GM10266 (cell line): ENCODE results near the gene INTS14.
A peak's percentile ranks its signal among the peaks of the same experiment; 100 is the strongest.

Experiments
- DNase-seq: peaks from one replicate; pipeline ENCODE4 v3.0.0; 2012; ENCODE audit errors: extremely low spot score
- TF ChIP-seq, protein P1 (sequence below): IDR thresholded peaks from 2 replicates; pipeline ENCODE4 v1.5.1; 2012; ENCODE audit warnings: mild to moderate bottlenecking, low read depth; ENCODE audit not compliant: control insufficient read depth, insufficient read depth; ENCODE audit errors: missing control alignments

Gene INTS14

DNA sequence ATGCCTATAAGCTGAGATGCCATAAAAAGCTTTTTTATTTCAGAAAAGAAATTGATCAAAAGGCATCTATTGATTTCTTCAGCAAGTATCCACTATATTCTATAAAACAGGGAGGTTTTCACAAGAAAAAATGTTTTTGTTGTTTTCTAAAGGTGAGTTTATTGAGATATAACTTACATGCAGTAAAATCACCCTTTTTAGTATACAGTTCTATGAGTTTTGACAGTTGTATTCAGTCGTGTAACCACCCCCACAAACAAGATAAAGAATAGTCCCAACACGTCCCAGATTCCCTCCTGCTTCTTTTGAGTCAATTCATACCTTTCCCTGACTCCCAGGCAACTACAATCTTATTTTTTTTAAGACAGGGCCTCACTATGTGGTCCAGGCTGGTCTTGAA lies 7.8 kb downstream of the INTS14 start:
- DNase-seq: no peak
- TF ChIP-seq, protein P1, sequence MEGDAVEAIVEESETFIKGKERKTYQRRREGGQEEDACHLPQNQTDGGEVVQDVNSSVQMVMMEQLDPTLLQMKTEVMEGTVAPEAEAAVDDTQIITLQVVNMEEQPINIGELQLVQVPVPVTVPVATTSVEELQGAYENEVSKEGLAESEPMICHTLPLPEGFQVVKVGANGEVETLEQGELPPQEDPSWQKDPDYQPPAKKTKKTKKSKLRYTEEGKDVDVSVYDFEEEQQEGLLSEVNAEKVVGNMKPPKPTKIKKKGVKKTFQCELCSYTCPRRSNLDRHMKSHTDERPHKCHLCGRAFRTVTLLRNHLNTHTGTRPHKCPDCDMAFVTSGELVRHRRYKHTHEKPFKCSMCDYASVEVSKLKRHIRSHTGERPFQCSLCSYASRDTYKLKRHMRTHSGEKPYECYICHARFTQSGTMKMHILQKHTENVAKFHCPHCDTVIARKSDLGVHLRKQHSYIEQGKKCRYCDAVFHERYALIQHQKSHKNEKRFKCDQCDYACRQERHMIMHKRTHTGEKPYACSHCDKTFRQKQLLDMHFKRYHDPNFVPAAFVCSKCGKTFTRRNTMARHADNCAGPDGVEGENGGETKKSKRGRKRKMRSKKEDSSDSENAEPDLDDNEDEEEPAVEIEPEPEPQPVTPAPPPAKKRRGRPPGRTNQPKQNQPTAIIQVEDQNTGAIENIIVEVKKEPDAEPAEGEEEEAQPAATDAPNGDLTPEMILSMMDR: no peak

DNA sequence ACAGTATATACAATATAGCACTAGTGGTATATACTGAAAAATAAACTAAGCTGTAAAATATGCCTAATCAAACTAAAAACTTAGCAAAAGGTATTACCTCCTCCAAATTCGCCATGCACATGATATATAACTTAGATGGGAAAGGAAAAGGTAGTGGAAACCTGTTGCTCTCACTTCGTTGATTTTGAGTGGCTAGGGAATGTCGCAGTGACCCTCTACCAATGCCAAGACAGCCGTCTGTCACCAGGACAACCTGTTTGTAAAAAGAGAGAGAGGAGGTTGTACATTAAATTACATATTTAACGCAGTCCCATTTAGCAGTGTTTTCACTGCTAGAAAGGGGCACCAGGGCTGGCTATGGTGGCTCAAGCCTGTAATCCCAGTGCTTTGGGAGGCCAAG lies 11.3 kb downstream of the INTS14 start:
- no peak for DNase-seq
- TF ChIP-seq, protein P1: no peak

DNA sequence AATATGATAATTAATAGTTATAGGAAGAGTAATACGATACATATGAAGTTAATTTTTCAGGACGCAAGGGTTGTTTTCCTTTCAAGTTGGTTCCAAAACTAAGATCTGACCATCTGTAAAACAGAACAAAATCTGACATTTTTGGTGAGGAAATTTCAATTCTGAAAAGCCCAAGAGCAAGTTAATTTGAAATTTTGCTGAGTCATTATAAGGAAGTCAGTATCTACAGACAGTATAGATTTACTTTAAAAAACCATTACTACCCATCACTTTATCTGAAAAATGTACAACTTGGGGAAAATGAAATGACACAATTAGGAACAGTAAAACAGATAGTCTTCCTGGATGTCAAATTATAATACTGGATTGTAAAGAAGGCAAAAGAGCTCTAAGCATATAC lies 12.5 kb downstream of the INTS14 start:
- TF ChIP-seq, protein P1: no peak

DNA sequence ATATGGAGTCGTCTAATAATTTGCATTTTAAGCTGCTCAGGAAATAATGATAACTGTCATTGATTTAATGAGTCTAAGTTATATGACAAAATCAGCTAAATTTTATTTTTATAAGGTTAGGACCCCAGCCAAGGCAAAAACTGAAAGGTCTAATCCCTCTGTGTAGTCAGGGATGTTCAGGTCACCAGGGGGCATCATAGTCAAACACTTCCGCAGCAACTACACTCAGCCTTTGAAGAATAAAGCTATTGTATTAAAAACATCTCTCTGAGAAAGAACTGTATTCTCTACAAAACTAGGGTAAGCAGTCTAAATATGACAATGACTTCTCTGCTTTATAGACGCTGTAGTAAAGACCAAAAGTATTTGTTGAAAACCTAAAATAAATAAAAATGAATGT lies 15.0 kb downstream of the INTS14 start:
- TF ChIP-seq, protein P1: peak; percentile 44
- DNase-seq: no peak

More for the DNA sequence above, 12.5 kb downstream of the INTS14 start:
- no peak for DNase-seq

DNA sequence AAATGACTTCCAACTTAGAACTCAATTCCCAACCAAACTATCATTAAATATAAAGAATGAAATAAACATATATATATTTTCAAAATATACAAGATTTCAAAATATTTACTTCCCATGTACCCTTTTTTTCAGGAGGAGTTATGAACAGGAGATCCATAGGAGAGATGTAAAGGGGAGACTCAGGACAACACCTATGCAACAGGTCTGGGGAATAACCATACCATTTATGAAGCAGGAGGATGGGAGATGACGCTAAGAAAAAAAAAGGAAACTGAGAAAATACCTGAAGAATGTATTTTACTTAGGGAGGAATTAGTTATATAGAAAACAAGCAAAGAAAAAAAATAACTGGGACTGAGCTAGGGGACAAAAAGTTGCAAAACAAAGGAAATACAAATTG lies 23.8 kb downstream of the INTS14 start:
- DNase-seq: no peak
- TF ChIP-seq, protein P1: no peak

DNA sequence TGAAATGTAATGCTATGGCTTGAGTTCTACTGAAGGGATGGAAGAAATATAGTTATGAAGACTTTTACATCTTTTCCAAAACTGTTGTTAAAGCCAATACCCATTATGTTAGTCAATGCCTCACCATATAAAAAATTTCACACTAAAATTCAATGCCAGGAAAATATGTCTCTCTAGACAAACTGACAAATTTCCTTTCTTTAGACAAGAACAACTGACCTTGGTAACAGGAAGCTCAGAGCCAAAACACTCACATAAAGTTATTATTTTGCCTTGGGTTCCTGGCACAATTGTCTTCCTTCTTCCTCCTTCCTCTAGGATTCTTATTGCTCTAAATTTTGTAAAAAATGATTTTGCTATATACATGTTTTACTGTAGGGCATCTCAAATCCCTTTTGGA lies 26.7 kb downstream of the INTS14 start:
- DNase-seq: no peak
- TF ChIP-seq, protein P1: no peak

DNA sequence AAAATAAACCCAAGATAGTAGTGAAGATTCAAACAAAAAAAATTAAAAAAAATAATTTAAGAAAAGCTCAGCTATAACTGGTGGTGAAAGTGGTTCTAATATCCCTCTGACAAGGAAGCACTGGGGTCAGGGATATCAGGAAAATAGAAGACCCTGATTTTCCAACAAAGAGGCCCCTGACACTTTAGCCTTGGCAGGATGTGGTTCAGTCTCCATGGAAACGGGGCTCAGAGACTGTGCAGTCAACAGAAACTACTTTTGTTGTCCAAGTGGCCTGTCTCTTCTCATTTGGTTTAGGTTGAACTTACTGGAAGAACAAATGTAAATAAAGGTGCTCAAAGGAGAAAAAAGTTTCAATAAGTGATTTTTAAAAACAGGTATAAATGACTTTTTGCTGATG lies 27.2 kb downstream of the INTS14 start:
- TF ChIP-seq, protein P1: no peak
- peak; percentile 58 for DNase-seq
